ENCODE measurements around the gene DOCK10. TPM values are rescaled to one million over a fixed set of nuclear protein-coding genes. Genes with fewer than 3 reads are reported as not detected.

DOCK10 gene
- total and polyA plus RNA-seq, 8 donors = 0.89 to 33.8 (median 3.2) TPM

- intact Hi-C loops (cut with DNase I; ENCODE audit: low total_unique reads) = no loop called here
- no peak overlapping the region for H3K4me3 ChIP-seq
- H3K36me3 ChIP-seq = no peaks in the 10 kb centered on the region
- no peak for DNase-seq
- H3K9me3 ChIP-seq = no peaks in the 10 kb centered on the region
- TF ChIP-seq EP300 (IDR thresholded peaks at IDR 0.05) (no peak), POLR2A (IDR thresholded peaks at IDR 0.05) (no peak), CTCF (IDR thresholded peaks at IDR 0.05) (no peak), POLR2AphosphoS5 (IDR thresholded peaks at IDR 0.05) (no peak)
- WGBS, 5 donors = 83 to 91% (median 88%) methylated on average over 4 of the region's 4 CpGs
- H3K27me3 ChIP-seq = no peaks in the 10 kb centered on the region
- H3K4me1 ChIP-seq = no peaks in the 10 kb centered on the region
- H3K27ac ChIP-seq = no peak overlapping the region
Observed at GRCh38 chr2:225086439-225086838, 44.2 kb upstream of the DOCK10 start.

GRCh38 chr2:225083276-225083675 lies 41.0 kb upstream of the DOCK10 start:
- H3K9me3 ChIP-seq = no peaks in the 10 kb centered on the region
- 80 to 91% (median 88%) methylated on average over 3 of the region's 3 CpGs for WGBS, 5 donors
- no peaks in the 10 kb centered on the region for H3K4me1 ChIP-seq
- no peaks in the 10 kb centered on the region for H3K27me3 ChIP-seq
- DNase-seq = no peak
- intact Hi-C loops (cut with DNase I; ENCODE audit: low total_unique reads) = no loop called here
- H3K36me3 ChIP-seq = no peaks in the 10 kb centered on the region
- TF ChIP-seq EP300 (IDR thresholded peaks at IDR 0.05) = no peak
- TF ChIP-seq CTCF (IDR thresholded peaks at IDR 0.05) = no peak
- no peak for TF ChIP-seq POLR2AphosphoS5 (IDR thresholded peaks at IDR 0.05)
- no peak for TF ChIP-seq POLR2A (IDR thresholded peaks at IDR 0.05)
- H3K4me3 ChIP-seq = no peak overlapping the region
- H3K27ac ChIP-seq = no peak overlapping the region

- no peak for TF ChIP-seq EP300 (IDR thresholded peaks at IDR 0.05)
Observed at GRCh38 chr2:225076125-225076524, 33.9 kb upstream of the DOCK10 start.

GRCh38 chr2:225074919-225075681 lies 32.8 kb upstream of the DOCK10 start:
- H3K27me3 ChIP-seq = no peaks in the 10 kb centered on the region
- WGBS, 5 donors = 73 to 95% (median 87%) methylated on average over 1 of the region's 1 CpG
- H3K27ac ChIP-seq = no peak overlapping the region
- H3K4me1 ChIP-seq = no peaks in the 10 kb centered on the region
- DNase-seq = no peak
- intact Hi-C loops (cut with DNase I; ENCODE audit: low total_unique reads) = no loop called here
- no peak overlapping the region for H3K4me3 ChIP-seq
- H3K36me3 ChIP-seq = no peaks in the 10 kb centered on the region
- no peak for TF ChIP-seq POLR2AphosphoS5 (IDR thresholded peaks at IDR 0.05)
- TF ChIP-seq CTCF (IDR thresholded peaks at IDR 0.05) = no peak
- no peak for TF ChIP-seq POLR2A (IDR thresholded peaks at IDR 0.05)
- TF ChIP-seq EP300 (IDR thresholded peaks at IDR 0.05) = no peak
- H3K9me3 ChIP-seq = no peaks in the 10 kb centered on the region

More at GRCh38 chr2:225076125-225076524, 33.9 kb upstream of the DOCK10 start:
- Histone ChIP-seq H3K9me3 (no peaks in the 10 kb centered on the region), H3K27me3 (no peaks in the 10 kb centered on the region), H3K4me3 (no peak overlapping the region), H3K4me1 (no peaks in the 10 kb centered on the region), H3K27ac (no peak overlapping the region), H3K36me3 (no peaks in the 10 kb centered on the region)
- DNase-seq = no peak
- intact Hi-C loops (cut with DNase I; ENCODE audit: low total_unique reads) = no loop called here

GRCh38 chr2:225074366-225074765 lies 32.1 kb upstream of the DOCK10 start:
- no peak overlapping the region for H3K4me3 ChIP-seq
- no peaks in the 10 kb centered on the region for H3K4me1 ChIP-seq
- intact Hi-C loops (cut with DNase I; ENCODE audit: low total_unique reads) = no loop called here
- H3K9me3 ChIP-seq = no peaks in the 10 kb centered on the region
- no peak for DNase-seq
- H3K36me3 ChIP-seq = no peaks in the 10 kb centered on the region
- no peaks in the 10 kb centered on the region for H3K27me3 ChIP-seq
- TF ChIP-seq POLR2A (IDR thresholded peaks at IDR 0.05) (no peak), POLR2AphosphoS5 (IDR thresholded peaks at IDR 0.05) (no peak), CTCF (IDR thresholded peaks at IDR 0.05) (no peak), EP300 (IDR thresholded peaks at IDR 0.05) (no peak)
- 74 to 81% (median 77%) methylated on average over 5 of the region's 5 CpGs for WGBS, 5 donors
- no peak overlapping the region for H3K27ac ChIP-seq

Measured in stomach (tissue), 9 donors.